H7 (cell line): ENCODE results near the gene PAK6. TPM values are rescaled to one million over a fixed set of nuclear protein-coding genes. Genes with fewer than 3 reads are reported as not detected.

Experiments
- DNase-seq: peaks from one replicate; pipeline ENCODE4 v3.0.0; 2012
- H3K27me3 ChIP-seq: 2 replicates; pipeline ENCODE4 v1.6.0; 2011; ENCODE audit warnings: mild to moderate bottlenecking, low read length; ENCODE audit not compliant: control insufficient read depth, insufficient read depth
- H3K36me3 ChIP-seq: replicated peaks from 2 replicates; pipeline ENCODE4 v1.5.1; 2011; ENCODE audit warnings: low read length; ENCODE audit not compliant: control insufficient read depth, insufficient read depth
- H3K4me3 ChIP-seq: 2 replicates; pipeline ENCODE4 v1.5.1; 2011; ENCODE audit warnings: low read depth, mild to moderate bottlenecking, control low read depth, low read length, moderate library complexity; ENCODE audit not compliant: insufficient read depth
- total RNA-seq: library from RNA; depleted of rRNA; stranded (reverse); fragments of >200 nt; shearing (Covaris generic); gene quantifications from 2 replicates; pipeline ENCODE4 v1.2.3, GENCODE V29; 2014

PAK6 gene
- total RNA-seq, 1 experiment from 2014 or later, result 4.9 TPM

DNA sequence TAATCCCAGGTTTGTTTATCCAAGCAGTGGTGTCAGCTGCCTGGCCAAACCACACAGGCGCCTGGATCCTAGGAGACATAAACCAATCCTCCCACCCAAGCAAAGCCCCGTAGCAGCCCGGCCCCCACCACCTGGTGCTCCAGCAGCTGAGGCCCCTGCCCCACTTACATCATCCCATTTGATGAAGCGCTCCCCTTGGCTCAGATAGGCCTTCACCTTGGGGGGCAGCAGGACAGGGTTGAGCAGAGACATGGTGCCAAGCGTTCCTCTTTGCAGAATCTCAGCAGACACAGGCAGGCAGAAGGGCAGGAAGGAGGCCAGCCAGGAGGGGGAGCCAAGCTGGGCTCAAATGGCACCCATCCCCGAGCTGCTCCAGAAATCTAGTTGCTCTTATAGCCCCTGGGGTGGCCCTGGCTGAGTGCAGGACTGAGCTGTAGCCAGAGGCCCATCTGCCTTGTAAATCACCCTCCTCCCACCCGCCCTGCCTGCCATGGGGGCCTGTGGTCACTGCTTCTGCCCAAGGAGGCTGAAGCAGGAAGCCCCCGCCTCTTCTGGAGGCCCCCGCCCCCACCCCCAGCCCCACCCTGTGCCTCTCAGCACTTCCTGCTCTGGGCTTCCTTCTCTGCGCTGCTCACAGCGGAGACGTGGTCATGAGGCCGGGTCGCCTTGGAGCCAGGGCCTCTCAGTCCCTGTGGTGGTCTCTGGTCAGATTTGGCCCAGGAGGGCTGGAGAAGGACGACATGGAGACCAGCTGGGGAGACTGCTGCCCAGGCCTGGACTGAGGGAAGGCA, 68.8 kb downstream of the PAK6 start, which contains the start of gene PLCB2:
Gene PLCB2, minus strand, starts transcription at position 515 of the 791 bp plus-strand sequence. Its CDS starts 263 bp downstream, at position 252.
- Histone ChIP-seq H3K36me3 (no peaks in the 10 kb centered on the region; the same call in 1 of the 2 replicates), H3K4me3 (peak within 1 kb of the TSS; percentile 25; the same call in 1 of the 2 replicates), H3K27me3 (peaks cover 1% of the 10 kb centered on the region)
- DNase-seq, result peak; percentile 82

DNA sequence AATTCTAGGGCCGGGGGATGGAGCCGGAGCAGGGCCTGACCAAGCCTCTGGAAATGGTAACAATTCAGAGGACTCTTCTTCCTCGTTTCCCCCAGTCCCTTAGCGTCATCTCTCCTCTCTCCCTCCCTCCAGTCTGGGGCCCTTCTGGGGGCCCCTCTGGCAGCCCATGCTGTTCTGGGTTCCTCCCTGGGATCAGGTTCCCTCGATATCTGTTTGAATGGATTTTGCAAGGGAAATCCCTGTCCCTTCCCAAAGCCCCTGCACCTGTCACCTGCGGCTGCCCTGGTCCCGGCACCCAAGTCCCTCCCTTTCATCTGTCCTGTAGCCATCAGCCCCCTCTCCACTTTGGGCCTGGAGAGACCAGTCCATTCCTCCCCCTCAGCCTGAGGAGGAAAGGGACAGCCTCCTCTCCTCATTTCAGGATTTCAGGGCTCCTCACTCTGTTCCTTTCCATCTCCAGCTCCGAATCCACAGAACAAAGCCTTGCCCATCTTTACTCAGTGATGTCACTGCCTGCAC, 70.5 kb downstream of the PAK6 start:
- DNase-seq, result peak; percentile 54
- H3K4me3 ChIP-seq, result no peak overlapping the region
- H3K36me3 ChIP-seq, result no peaks in the 10 kb centered on the region; the same call in 1 of the 2 replicates
- peaks cover 1% of the 10 kb centered on the region for H3K27me3 ChIP-seq

DNA sequence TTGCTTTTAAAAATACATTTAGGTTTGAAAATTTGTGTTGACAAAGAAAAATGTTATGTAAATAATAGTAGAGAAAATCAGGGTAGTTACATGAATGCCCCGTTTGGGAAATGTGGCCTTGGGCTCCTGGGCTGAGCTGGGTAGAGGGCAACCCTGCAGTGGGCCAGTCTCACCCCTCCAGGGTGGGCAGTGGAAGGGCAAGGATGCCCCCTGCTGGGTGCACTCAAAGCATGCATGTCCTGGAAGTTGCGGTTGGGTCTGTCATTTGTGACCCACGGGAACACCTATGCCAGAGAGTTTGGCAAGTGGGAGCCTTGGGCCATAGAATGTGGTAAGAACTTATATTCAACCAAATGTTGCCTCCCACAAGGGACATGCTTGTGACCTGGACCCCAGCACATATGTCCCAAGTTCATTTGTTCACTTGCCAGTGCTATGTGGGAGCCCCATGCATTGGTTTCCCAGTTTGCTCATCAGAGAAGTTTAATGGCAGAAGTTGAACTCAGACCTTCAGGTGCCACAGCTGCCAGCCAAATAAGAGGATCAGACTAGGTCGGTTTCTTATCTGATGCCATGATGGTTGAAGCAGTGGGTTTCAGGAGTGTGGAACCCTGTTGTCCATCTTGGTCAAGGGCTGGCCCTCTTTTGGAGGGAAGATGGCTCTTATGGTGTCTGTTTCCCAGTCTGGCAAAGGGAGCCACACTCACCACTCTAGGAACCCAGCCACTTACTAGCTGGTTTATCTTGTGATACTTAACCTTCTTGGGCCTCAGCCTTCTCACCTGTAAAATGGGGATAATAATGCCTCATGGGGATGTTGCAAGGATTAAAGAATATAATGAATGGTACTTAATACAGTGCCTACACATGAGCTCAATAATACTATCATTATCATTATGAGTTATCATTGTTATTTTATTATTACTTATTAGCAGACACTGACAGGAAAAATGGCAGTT, 71.4 kb downstream of the PAK6 start:
- peak; percentile 88 for DNase-seq
- H3K27me3 ChIP-seq, result peaks cover 1% of the 10 kb centered on the region
- no peaks in the 10 kb centered on the region; the same call in 1 of the 2 replicates for H3K36me3 ChIP-seq
- no peak overlapping the region for H3K4me3 ChIP-seq

GRCh38 chr15:40310993-40311392, 72.1 kb downstream of the PAK6 start:
- H3K27me3 ChIP-seq, result peaks cover 1% of the 10 kb centered on the region
- no peak for DNase-seq

DNA sequence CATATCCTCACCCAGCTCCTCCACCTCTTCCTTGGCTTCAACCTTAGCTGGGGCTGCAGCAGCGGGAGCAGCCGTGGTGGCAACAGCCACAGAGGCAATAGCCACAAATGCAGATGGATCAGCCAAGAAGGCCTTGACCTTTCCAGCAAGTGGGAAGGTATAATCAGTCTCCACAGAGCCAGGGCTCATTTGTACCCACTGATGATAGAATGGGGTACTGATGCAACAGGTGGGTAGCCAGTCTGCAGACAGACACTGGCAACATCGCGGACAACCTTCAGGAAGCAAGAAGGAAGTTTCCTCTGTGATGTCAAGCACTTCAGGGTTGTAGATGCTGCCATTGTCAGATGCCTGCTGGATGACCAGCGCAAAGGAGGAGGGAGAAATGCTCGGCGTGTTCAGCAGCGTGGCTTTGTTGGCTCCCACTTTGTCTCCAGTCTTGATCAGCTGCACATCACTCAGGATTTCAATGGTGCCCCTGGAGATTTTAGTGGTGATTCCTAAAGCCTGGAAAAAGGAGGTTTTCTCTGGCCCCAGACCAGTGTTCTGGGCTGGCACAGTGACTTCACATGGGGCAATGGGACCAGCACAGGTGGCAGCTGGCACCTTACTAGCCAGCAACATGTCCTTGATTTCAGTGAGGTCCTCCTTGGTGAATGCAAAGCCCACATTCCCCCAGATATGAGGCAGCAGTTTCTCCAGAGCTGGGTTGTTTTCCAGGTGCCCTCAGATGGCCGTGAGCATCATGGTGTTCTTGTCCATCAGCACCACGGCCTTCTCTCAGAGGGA, 73.7 kb downstream of the PAK6 start:
- DNase-seq, result no peak
- Histone ChIP-seq H3K27me3 (peaks cover 1% of the 10 kb centered on the region), H3K4me3 (no peak overlapping the region), H3K36me3 (no peaks in the 10 kb centered on the region)

More at GRCh38 chr15:40310993-40311392, 72.1 kb downstream of the PAK6 start:
- H3K4me3 ChIP-seq, result no peak overlapping the region
- H3K36me3 ChIP-seq, result no peaks in the 10 kb centered on the region; the same call in 1 of the 2 replicates

DNA sequence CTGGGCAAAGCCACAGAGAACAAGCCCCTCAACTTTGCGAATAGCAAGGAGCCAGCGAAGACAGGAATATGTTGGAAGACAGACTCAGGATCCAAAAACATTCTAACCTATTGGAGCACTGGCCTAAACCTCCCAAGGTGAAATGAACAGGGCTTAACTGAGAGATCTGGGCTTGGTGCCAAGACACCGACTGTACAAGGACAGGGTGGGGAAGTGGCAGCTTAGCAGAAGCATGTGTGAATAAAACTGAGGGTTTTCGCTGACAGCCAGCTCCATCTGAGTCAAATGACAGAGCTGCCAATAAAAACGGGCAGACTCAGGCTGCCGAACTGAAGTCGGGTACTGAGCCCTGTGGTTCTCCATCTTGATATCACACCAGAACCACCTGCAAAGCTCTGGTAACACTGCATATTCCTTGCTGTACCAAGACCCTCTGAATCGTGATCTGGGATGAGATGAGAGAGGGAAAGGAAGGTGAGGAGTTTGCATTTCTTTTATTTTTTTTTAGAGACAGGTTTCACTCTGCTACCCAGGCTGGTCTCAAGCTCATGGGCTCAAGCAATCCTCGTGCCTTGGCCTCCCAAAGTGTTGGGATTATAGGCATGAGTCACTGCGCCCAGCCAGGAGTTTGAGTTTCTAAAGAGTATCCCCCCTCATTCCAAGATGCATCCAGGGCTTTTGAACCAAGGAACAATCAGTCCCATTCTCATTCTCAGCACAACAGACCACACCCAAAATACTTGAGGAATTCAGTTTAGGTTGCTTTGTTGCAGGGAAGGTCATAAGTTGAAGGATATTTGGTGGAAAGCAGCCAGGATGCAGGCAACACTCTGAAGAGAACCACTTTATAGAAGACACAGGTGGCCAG, 74.9 kb downstream of the PAK6 start:
- no peak for DNase-seq
- H3K27me3 ChIP-seq, result peaks cover 1% of the 10 kb centered on the region
- no peak overlapping the region for H3K4me3 ChIP-seq
- no peaks in the 10 kb centered on the region for H3K36me3 ChIP-seq

GRCh38 chr15:40314723-40315276, 75.9 kb downstream of the PAK6 start:
- H3K27me3 ChIP-seq, result peaks cover 1% of the 10 kb centered on the region
- H3K36me3 ChIP-seq, result no peaks in the 10 kb centered on the region
- H3K4me3 ChIP-seq, result no peak overlapping the region
- no peak for DNase-seq

- no peak for DNase-seq
- H3K36me3 ChIP-seq, result no peaks in the 10 kb centered on the region
- H3K4me3 ChIP-seq, result no peak overlapping the region
- H3K27me3 ChIP-seq, result peaks cover 3% of the 10 kb centered on the region
Observed at GRCh38 chr15:40316931-40317330, 78.1 kb downstream of the PAK6 start.

GRCh38 chr15:40317580-40317979, 78.7 kb downstream of the PAK6 start:
- Histone ChIP-seq H3K36me3 (no peaks in the 10 kb centered on the region), H3K27me3 (peaks cover 9% of the 10 kb centered on the region), H3K4me3 (no peak overlapping the region)
- no peak for DNase-seq

DNA sequence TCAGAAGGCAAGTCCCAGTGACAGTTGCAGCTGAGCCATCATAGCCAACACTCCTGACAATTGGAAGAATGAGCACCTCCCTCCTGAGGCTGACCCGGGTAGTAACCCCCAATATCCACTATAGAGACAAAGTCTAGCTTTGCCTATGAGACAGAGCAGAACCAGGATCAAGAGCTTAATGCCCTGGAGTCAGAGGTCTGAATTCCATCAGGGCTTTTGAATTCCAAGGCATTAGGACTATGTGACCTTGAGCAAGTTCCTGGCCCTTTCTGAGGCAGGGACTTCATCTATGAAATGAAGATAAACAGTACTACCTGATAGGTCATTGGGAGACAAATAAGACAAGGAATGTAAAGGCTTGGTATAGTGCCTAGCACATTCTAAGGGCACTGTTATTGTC, 81.5 kb downstream of the PAK6 start:
- Histone ChIP-seq H3K27me3 (peaks cover 25% of the 10 kb centered on the region), H3K4me3 (no peak overlapping the region), H3K36me3 (no peaks in the 10 kb centered on the region)
- DNase-seq, result no peak

- Histone ChIP-seq H3K4me3 (no peak overlapping the region), H3K27me3 (peaks cover 26% of the 10 kb centered on the region), H3K36me3 (no peaks in the 10 kb centered on the region)
- peak; percentile 84 for DNase-seq
Observed at GRCh38 chr15:40320931-40321371, 82.1 kb downstream of the PAK6 start.

- peak; percentile 66 for DNase-seq
- no peaks in the 10 kb centered on the region for H3K36me3 ChIP-seq
- H3K4me3 ChIP-seq, result peak overlapping the region; percentile 45
- peaks cover 26% of the 10 kb centered on the region for H3K27me3 ChIP-seq
Observed at GRCh38 chr15:40322531-40323238, 83.8 kb downstream of the PAK6 start.
